B cell (primary cell): Measurements from ENCODE around the gene CASZ1. TPM values are rescaled to one million over a fixed set of nuclear protein-coding genes. Genes with fewer than 3 reads are reported as not detected.

Source experiments
- ATAC-seq: fragments of 200-7000 bp; cut with Tn5 transposase; one replicate; pipeline ENCODE4 v1.10.0; 2021; ENCODE audit warnings: low read depth, mild to moderate bottlenecking, moderate number of reproducible peaks, moderate library complexity
- CTCF ChIA-PET: fragments of 350-600 bp; sonication (Branson Sonifier 250); formaldehyde crosslinking; loops from one replicate; lab custom pipeline; 2021; ENCODE audit warnings: antibody characterized with exemption, inconsistent platforms; lab: Charles Lee
- POLR2A ChIA-PET: fragments of 350-600 bp; sonication (Branson Sonifier 250); formaldehyde crosslinking; loops from one replicate; lab custom pipeline; 2021; ENCODE audit warnings: antibody characterized with exemption; lab: Charles Lee
- DNase-seq: peaks from one replicate; pipeline ENCODE4 v3.0.0; 2013
- H2AFZ ChIP-seq: 2 replicates; pipeline ENCODE4 v1.6.1; 2012; ENCODE audit warnings: mild to moderate bottlenecking, low read depth, low read length; ENCODE audit not compliant: insufficient read depth, poor library complexity, severe bottlenecking
- H3K27ac ChIP-seq, 2 donors: 1 replicate in 1 of 2; 2 replicates in 1 of 2; pipeline ENCODE4 v1.5.1; 2012 to 2013; ENCODE audit warnings: low read length in 2 of 2, mild to moderate bottlenecking in 2 of 2, moderate library complexity in 1 of 2
- H3K27me3 ChIP-seq, 4 experiments: fragments of 200-600 bp in 1 of 4; sonication (generic) in 1 of 4; replicated peaks in 1 of 4; 1 replicate in 2 of 4; 2 replicates in 2 of 4; pipeline versions ENCODE4 v1.6.1 to v1.7.0; 2013 to 2016; ENCODE audit warnings: low read length in 3 of 4, mild to moderate bottlenecking in 2 of 4, mixed read lengths in 1 of 4, moderate library complexity in 1 of 4; ENCODE audit not compliant: insufficient read depth in 4 of 4, control insufficient read depth in 3 of 4; ENCODE audit errors: control extremely low read depth in 1 of 4
- H3K36me3 ChIP-seq, 2 experiments: replicated peaks in 1 of 2; 1 replicate in 1 of 2; 2 replicates in 1 of 2; pipeline versions ENCODE4 v1.6.1 to v1.7.1; 2013; ENCODE audit warnings: low read length in 1 of 2; ENCODE audit not compliant: insufficient read depth in 2 of 2, control insufficient read depth in 1 of 2; ENCODE audit errors: control extremely low read depth in 1 of 2, extremely low read depth in 1 of 2
- H3K4me1 ChIP-seq, 2 donors: fragments of 200-600 bp in 1 of 2; sonication (generic) in 1 of 2; 1 replicate in 1 of 2; 2 replicates in 1 of 2; pipeline versions ENCODE4 v1.5.1 to v1.6.1; 2013 to 2017; ENCODE audit warnings: low read length in 2 of 2; ENCODE audit not compliant: control insufficient read depth in 2 of 2, insufficient read depth in 2 of 2
- H3K4me2 ChIP-seq: replicated peaks from 2 replicates; pipeline ENCODE3; 2012; ENCODE audit warnings: mild to moderate bottlenecking, low read depth, low read length; ENCODE audit not compliant: poor library complexity, severe bottlenecking
- H3K4me3 ChIP-seq, 5 experiments: fragments of 200-600 bp in 1 of 5; sonication (generic) in 1 of 5; 1 replicate in 3 of 5; 2 replicates in 2 of 5; pipeline versions ENCODE4 v1.5.1 to v1.7.0; 2011 to 2016; ENCODE audit warnings: low read length in 4 of 5, mild to moderate bottlenecking in 4 of 5, low read depth in 2 of 5, control low read depth in 1 of 5, moderate library complexity in 1 of 5; ENCODE audit not compliant: insufficient read depth in 1 of 5; ENCODE audit errors: control extremely low read depth in 1 of 5, extremely low read depth in 1 of 5
- H3K79me2 ChIP-seq: fragments of 200-600 bp; sonication (generic); one replicate; pipeline ENCODE4 v1.6.0; 2016; ENCODE audit warnings: low read length; ENCODE audit not compliant: control insufficient read depth, insufficient read depth
- H3K9ac ChIP-seq: fragments of 200-600 bp; sonication (generic); 2 replicates; pipeline ENCODE4 v1.6.1; 2017; ENCODE audit warnings: mild to moderate bottlenecking, low read length, moderate library complexity
- H3K9me3 ChIP-seq, 3 donors: one replicate each; pipeline versions ENCODE4 v1.6.1 to v1.7.1; 2013; ENCODE audit warnings: low read length in 2 of 3; ENCODE audit not compliant: control insufficient read depth in 2 of 3, insufficient read depth in 1 of 3; ENCODE audit errors: control extremely low read depth in 1 of 3
- H4K20me1 ChIP-seq: 2 replicates; pipeline ENCODE4 v1.6.0; 2012; ENCODE audit warnings: mild to moderate bottlenecking, low read length; ENCODE audit not compliant: insufficient read depth, control insufficient read depth, poor library complexity, severe bottlenecking
- H3K27ac Mint-ChIP-seq: one replicate; pipeline ENCODE4 v1.8.0; 2021; ENCODE audit warnings: mixed read lengths
- H3K27me3 Mint-ChIP-seq: one replicate; pipeline ENCODE4 v1.8.0; 2021; ENCODE audit warnings: mixed read lengths
- H3K4me1 Mint-ChIP-seq: one replicate; pipeline ENCODE4 v1.8.0; 2021; ENCODE audit warnings: mixed read lengths
- H3K4me3 Mint-ChIP-seq: one replicate; pipeline ENCODE4 v1.8.0; 2021; ENCODE audit warnings: mixed read lengths
- H3K9me3 Mint-ChIP-seq: one replicate; pipeline ENCODE4 v1.8.0; 2022; ENCODE audit warnings: mixed read lengths; ENCODE audit not compliant: insufficient read depth
- EZH2 ChIP-seq: IDR thresholded peaks from 2 replicates; pipeline ENCODE4 v1.6.1; 2012; ENCODE audit warnings: borderline replicate concordance, low read depth, mild to moderate bottlenecking, moderate library complexity, low read length; ENCODE audit not compliant: insufficient read depth, poor library complexity, severe bottlenecking
- WGBS: methylation state at CpG from one replicate; pipeline ENCODE4 v1.1.5; 2013; ENCODE audit warnings: missing lambda C conversion rate; ENCODE audit not compliant: insufficient coverage; 5-methylcytosine and 5-hydroxymethylcytosine counted together
- intact Hi-C: fragments of 100-400 bp; cut with micrococcal nuclease; formaldehyde crosslinking; loops from one replicate; pipeline ENCODE4 v1.10.0; 2022
- polyA plus RNA-seq: library from polyadenylated mRNA; depleted of rRNA; stranded (reverse); fragments of >200 nt; gene quantifications from 2 replicates; pipeline ENCODE4 v1.2.3, GENCODE V29; 2012
- total RNA-seq, 2 donors: library from RNA; stranded (reverse); fragments of 120-200 nt in 1 of 2; gene quantifications; 1 replicate in 1 of 2; 2 replicates in 1 of 2; pipeline versions ENCODE4 v1.2.3 to v1.2.4, GENCODE V29; 2013 to 2022
- TF ChIP-seq, protein P1 (sequence below): fragments of 200-600 bp; IDR thresholded peaks from one replicate; pipeline ENCODE4 v1.8.0; 2022; ENCODE audit warnings: antibody characterized with exemption, mild to moderate bottlenecking

CASZ1 gene
- total and polyA plus RNA-seq, 2 donors (not counting 1 experiment from before 2014, with no cell fraction given), result 9.5 to 27.2 TPM

- no peak overlapping the region for H3K4me3 Mint-ChIP-seq
- intact Hi-C loops, result no loop called here
- Histone ChIP-seq H3K79me2 (no peaks in the 10 kb centered on the region), H3K9me3 (no peaks in the 10 kb centered on the region), H3K4me3 (no peak overlapping the region), H2AFZ (no peak overlapping the region), H3K36me3 (no peaks in the 10 kb centered on the region), H3K9ac (no peak overlapping the region), H3K27ac (no peak overlapping the region), H3K4me1 (peaks cover 0 to 4% of the 10 kb centered on the region in 2 donors), H3K4me2 (no peak overlapping the region), H4K20me1 (no peaks in the 10 kb centered on the region), H3K27me3 (peaks cover 0 to 7% (median 0%) of the 10 kb centered on the region in 4 experiments)
- CTCF ChIA-PET, result no interaction called here
- ATAC-seq (no peak), DNase-seq (no peak)
- no peak for TF ChIP-seq EZH2
- TF ChIP-seq, protein P1, sequence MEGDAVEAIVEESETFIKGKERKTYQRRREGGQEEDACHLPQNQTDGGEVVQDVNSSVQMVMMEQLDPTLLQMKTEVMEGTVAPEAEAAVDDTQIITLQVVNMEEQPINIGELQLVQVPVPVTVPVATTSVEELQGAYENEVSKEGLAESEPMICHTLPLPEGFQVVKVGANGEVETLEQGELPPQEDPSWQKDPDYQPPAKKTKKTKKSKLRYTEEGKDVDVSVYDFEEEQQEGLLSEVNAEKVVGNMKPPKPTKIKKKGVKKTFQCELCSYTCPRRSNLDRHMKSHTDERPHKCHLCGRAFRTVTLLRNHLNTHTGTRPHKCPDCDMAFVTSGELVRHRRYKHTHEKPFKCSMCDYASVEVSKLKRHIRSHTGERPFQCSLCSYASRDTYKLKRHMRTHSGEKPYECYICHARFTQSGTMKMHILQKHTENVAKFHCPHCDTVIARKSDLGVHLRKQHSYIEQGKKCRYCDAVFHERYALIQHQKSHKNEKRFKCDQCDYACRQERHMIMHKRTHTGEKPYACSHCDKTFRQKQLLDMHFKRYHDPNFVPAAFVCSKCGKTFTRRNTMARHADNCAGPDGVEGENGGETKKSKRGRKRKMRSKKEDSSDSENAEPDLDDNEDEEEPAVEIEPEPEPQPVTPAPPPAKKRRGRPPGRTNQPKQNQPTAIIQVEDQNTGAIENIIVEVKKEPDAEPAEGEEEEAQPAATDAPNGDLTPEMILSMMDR, result no peak
- peaks cover 4% of the 10 kb centered on the region for H3K4me1 Mint-ChIP-seq
- H3K27me3 Mint-ChIP-seq, result peaks cover 11% of the 10 kb centered on the region
- H3K9me3 Mint-ChIP-seq, result no peaks in the 10 kb centered on the region
- 92% methylated on average over 6 of the region's 9 CpGs for WGBS
- no peak overlapping the region for H3K27ac Mint-ChIP-seq
- POLR2A ChIA-PET, result no interaction called here
Measured at GRCh38 chr1:10718083-10718415, 78.4 kb downstream of the CASZ1 start.

GRCh38 chr1:10717296-10718082, 79.0 kb downstream of the CASZ1 start:
- peaks cover 0 to 4% of the 10 kb centered on the region in 2 donors for H3K4me1 ChIP-seq
- ATAC-seq, result no peak
- H3K9me3 ChIP-seq, result no peaks in the 10 kb centered on the region
- no peaks in the 10 kb centered on the region for H3K79me2 ChIP-seq
- ChIA-PET POLR2A (no interaction called here), CTCF (no interaction called here)
- no peak for TF ChIP-seq EZH2
- TF ChIP-seq, protein P1, result no peak
- no peak overlapping the region for H3K27ac ChIP-seq
- no peak overlapping the region for H3K4me2 ChIP-seq
- DNase-seq, result no peak
- no peaks in the 10 kb centered on the region for H3K36me3 ChIP-seq
- WGBS, result 93% methylated on average over 18 of the region's 22 CpGs
- intact Hi-C loops, result no loop called here
- H2AFZ ChIP-seq, result no peak overlapping the region
- no peak overlapping the region for H3K27ac Mint-ChIP-seq
- H3K4me3 Mint-ChIP-seq, result no peak overlapping the region
- H3K4me3 ChIP-seq, result no peak overlapping the region
- no peaks in the 10 kb centered on the region for H3K9me3 Mint-ChIP-seq
- no peak overlapping the region for H3K9ac ChIP-seq
- no peaks in the 10 kb centered on the region for H4K20me1 ChIP-seq
- peaks cover 0 to 7% (median 0%) of the 10 kb centered on the region in 4 experiments for H3K27me3 ChIP-seq
- peaks cover 11% of the 10 kb centered on the region for H3K27me3 Mint-ChIP-seq
- peaks cover 4% of the 10 kb centered on the region for H3K4me1 Mint-ChIP-seq
